Vagina (tissue), 2 donors: ENCODE data around the gene UBE3A. TPM values are rescaled to one million over a fixed set of nuclear protein-coding genes. Genes with fewer than 3 reads are reported as not detected.

ENCODE experiments used
- DNase-seq, 2 donors: peaks; one replicate each; pipeline ENCODE4 v3.0.0-alpha.2; 2017; ENCODE audit errors: extremely low spot score in 2 of 2
- H3K27ac ChIP-seq: fragments of 200-600 bp; sonication (generic); one replicate; pipeline ENCODE4 v1.5.1; 2019
- H3K27me3 ChIP-seq: fragments of 200-600 bp; sonication (generic); one replicate; pipeline ENCODE4 v1.5.1; 2019
- H3K36me3 ChIP-seq, 2 donors: fragments of 200-600 bp; sonication (generic); one replicate each; pipeline ENCODE4 v1.5.1; 2017 to 2019
- H3K4me1 ChIP-seq: fragments of 200-600 bp; sonication (generic); one replicate; pipeline ENCODE4 v1.5.1; 2019
- H3K4me3 ChIP-seq, 2 donors: fragments of 200-600 bp; sonication (generic); 1 replicate in 1 of 2; 2 replicates in 1 of 2; pipeline ENCODE4 v1.5.1; 2016 to 2019
- H3K9me3 ChIP-seq: fragments of 200-600 bp; sonication (generic); one replicate; pipeline ENCODE4 v1.5.1; 2019
- POLR2A ChIP-seq, 2 donors: fragments of 450-650 bp; IDR thresholded peaks; one replicate each; pipeline ENCODE4 v1.6.1; 2017; ENCODE audit warnings: antibody characterized with exemption in 2 of 2, mild to moderate bottlenecking in 2 of 2, moderate library complexity in 2 of 2
- POLR2AphosphoS5 ChIP-seq, 2 donors: sonication (generic); formaldehyde crosslinking; IDR thresholded peaks; one replicate each; pipeline ENCODE4 v1.9.0; 2017; ENCODE audit warnings: antibody characterized with exemption in 2 of 2, mild to moderate bottlenecking in 2 of 2, low read depth in 1 of 2; ENCODE audit not compliant: insufficient read depth in 1 of 2
- intact Hi-C: fragments of 100-400 bp; cut with DNase I; formaldehyde crosslinking; loops from one replicate; pipeline ENCODE4 v1.15.1; 2023
- total RNA-seq: library from RNA; depleted of rRNA; stranded (reverse); fragments of >200 nt; gene quantifications from one replicate; pipeline ENCODE4 v1.2.3, GENCODE V29; 2016
- TF ChIP-seq, protein P1 (sequence below), 3 experiments: fragments of 450-650 bp in 2 of 3; fragments of 200-600 bp in 1 of 3; sonication (generic) in 1 of 3; IDR thresholded peaks; one replicate each; pipeline ENCODE4 v1.5.1; 2017 to 2019; ENCODE audit warnings: antibody characterized with exemption in 3 of 3, mild to moderate bottlenecking in 2 of 3, moderate library complexity in 2 of 3

The UBE3A gene
- total RNA-seq, 1 donor from 2014 or later: 71.9 TPM

DNA sequence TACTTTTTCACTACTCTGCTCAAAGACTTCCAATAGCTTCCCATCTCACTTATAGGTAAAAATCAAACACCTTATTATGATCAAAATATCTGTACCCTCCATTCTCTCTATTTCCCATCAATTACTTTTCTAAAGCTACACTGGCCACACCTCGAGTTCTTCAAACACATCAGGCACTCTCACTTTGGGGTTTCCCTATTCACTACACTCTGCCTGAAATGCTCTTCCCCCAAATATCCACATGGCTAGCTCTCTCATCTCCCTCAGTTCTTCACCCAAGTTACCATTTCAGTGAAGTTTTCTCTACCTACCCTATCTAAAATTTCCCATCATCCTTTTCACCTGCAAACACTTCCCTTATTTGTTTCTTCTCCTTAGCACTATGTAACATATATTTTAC lies 14.8 kb downstream of the UBE3A start:
- Histone ChIP-seq H3K27me3 (no peaks in the 10 kb centered on the region), H3K4me1 (peaks cover 48% of the 10 kb centered on the region), H3K36me3 (no peaks in the 10 kb centered on the region), H3K4me3 (no peak overlapping the region), H3K27ac (no peak overlapping the region), H3K9me3 (no peaks in the 10 kb centered on the region)
- TF ChIP-seq, protein P1, sequence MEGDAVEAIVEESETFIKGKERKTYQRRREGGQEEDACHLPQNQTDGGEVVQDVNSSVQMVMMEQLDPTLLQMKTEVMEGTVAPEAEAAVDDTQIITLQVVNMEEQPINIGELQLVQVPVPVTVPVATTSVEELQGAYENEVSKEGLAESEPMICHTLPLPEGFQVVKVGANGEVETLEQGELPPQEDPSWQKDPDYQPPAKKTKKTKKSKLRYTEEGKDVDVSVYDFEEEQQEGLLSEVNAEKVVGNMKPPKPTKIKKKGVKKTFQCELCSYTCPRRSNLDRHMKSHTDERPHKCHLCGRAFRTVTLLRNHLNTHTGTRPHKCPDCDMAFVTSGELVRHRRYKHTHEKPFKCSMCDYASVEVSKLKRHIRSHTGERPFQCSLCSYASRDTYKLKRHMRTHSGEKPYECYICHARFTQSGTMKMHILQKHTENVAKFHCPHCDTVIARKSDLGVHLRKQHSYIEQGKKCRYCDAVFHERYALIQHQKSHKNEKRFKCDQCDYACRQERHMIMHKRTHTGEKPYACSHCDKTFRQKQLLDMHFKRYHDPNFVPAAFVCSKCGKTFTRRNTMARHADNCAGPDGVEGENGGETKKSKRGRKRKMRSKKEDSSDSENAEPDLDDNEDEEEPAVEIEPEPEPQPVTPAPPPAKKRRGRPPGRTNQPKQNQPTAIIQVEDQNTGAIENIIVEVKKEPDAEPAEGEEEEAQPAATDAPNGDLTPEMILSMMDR (IDR thresholded peaks at IDR 0.05): no peak
- TF ChIP-seq POLR2A (IDR thresholded peaks at IDR 0.05) (no peak), POLR2AphosphoS5 (IDR thresholded peaks at IDR 0.05; ENCODE audit: insufficient read depth in 1 of 2, low read depth in 1 of 2) (no peak)
- DNase-seq: no peak
- intact Hi-C loops: no loop called here

DNA sequence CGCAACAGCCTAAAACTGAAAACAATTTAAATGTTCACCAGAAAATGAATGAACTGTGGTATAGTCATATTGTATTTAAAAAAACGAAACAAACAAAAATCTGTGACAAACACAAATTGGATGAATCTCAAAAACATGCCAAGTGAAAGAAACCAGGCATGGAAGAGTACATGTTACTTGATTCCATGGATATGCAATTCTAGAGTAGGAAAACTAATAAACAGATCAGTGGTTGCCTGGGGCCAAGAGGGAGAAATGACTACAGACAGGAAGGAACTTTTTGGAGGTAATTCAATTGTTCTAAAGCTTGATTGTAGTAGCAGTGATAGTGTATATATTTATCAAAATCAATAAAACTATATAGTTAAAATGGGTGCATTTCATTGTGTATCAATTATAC lies 16.8 kb downstream of the UBE3A start:
- Histone ChIP-seq H3K27me3 (no peaks in the 10 kb centered on the region), H3K9me3 (no peaks in the 10 kb centered on the region), H3K4me3 (no peak overlapping the region), H3K36me3 (no peaks in the 10 kb centered on the region), H3K4me1 (peaks cover 31% of the 10 kb centered on the region), H3K27ac (no peak overlapping the region)
- DNase-seq: no peak
- intact Hi-C loops: no loop called here
- TF ChIP-seq POLR2AphosphoS5 (IDR thresholded peaks at IDR 0.05; ENCODE audit: insufficient read depth in 1 of 2, low read depth in 1 of 2): no peak
- no peak for TF ChIP-seq POLR2A (IDR thresholded peaks at IDR 0.05)
- TF ChIP-seq, protein P1 (IDR thresholded peaks at IDR 0.05): no peak

DNA sequence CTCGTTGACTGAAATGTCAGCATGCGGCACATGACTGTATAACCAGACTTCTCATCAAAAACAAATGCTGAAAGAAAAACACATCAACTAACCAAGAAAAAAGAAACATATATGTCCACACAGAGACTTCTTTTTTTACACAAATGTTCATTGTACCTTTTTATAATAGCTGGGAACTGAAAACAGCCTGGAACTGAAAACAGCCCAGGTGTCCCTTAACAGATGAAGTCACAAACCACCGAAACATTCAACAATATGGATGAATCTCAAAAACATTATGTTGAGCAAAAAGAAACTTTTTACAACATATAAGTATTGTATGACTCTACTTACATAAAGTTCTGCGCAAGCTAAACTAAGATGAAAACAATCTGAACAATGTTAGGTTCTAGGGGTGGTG lies 20.6 kb downstream of the UBE3A start:
- intact Hi-C loops: no loop called here
- DNase-seq: no peak
- Histone ChIP-seq H3K4me1 (peaks cover 24% of the 10 kb centered on the region), H3K4me3 (no peak overlapping the region), H3K9me3 (no peaks in the 10 kb centered on the region), H3K27me3 (no peaks in the 10 kb centered on the region), H3K36me3 (no peaks in the 10 kb centered on the region), H3K27ac (no peak overlapping the region)
- TF ChIP-seq POLR2AphosphoS5 (IDR thresholded peaks at IDR 0.05; ENCODE audit: insufficient read depth in 1 of 2, low read depth in 1 of 2) (no peak), POLR2A (IDR thresholded peaks at IDR 0.05) (no peak)
- TF ChIP-seq, protein P1 (IDR thresholded peaks at IDR 0.05): no peak

DNA sequence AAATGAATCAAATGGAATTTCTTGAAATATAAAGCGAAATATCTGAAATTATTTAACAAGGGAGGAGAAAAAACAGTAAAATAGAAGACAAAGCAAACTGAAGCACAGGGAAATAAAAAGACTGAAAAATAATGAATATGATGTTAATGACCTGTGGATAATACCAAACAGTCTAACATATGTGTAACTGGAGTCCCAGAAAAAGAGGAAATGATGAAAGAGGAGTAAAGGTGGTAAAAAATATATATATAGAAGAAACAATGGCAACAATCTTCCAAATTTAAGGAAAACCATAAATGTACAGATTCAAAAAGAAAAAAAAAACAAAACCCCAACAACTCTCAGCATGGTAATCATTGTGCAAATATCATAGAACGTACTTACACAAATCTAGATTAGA lies 21.2 kb downstream of the UBE3A start:
- Histone ChIP-seq H3K36me3 (no peaks in the 10 kb centered on the region), H3K4me3 (no peak overlapping the region), H3K9me3 (no peaks in the 10 kb centered on the region), H3K4me1 (peaks cover 30% of the 10 kb centered on the region), H3K27ac (no peak overlapping the region), H3K27me3 (no peaks in the 10 kb centered on the region)
- DNase-seq: no peak
- TF ChIP-seq POLR2A (IDR thresholded peaks at IDR 0.05) (no peak), POLR2AphosphoS5 (IDR thresholded peaks at IDR 0.05; ENCODE audit: insufficient read depth in 1 of 2, low read depth in 1 of 2) (no peak)
- TF ChIP-seq, protein P1 (IDR thresholded peaks at IDR 0.05): no peak
- intact Hi-C loops: no loop called here

DNA sequence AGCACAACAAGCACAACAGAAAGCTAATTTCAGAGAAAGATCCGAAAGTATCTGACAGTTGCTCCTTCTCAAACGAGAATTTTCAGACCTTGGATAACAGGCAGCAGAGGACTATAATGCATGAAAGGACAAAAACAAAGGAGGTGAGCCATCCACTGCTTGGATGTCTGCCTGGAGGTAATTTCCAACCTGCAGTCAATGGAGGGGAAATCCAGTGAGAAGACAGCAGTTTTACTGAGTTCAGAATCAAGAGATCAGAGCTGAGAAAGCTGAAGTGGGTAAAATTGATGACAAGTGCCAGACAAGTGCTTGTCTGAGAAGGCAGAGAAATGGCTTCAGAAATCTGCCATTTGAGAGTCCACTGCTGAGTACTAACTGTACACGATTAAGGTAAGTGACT lies 22.1 kb downstream of the UBE3A start:
- Histone ChIP-seq H3K4me3 (no peak overlapping the region), H3K4me1 (peaks cover 36% of the 10 kb centered on the region), H3K9me3 (no peaks in the 10 kb centered on the region), H3K27me3 (no peaks in the 10 kb centered on the region), H3K27ac (no peak overlapping the region), H3K36me3 (no peaks in the 10 kb centered on the region)
- intact Hi-C loops: no loop called here
- DNase-seq: no peak
- no peak for TF ChIP-seq POLR2AphosphoS5 (IDR thresholded peaks at IDR 0.05; ENCODE audit: insufficient read depth in 1 of 2, low read depth in 1 of 2)
- TF ChIP-seq POLR2A (IDR thresholded peaks at IDR 0.05): no peak
- TF ChIP-seq, protein P1 (IDR thresholded peaks at IDR 0.05): no peak
